Neural cell (in vitro differentiated cells): Measurements from ENCODE around the gene CFAP100. TPM values are rescaled to one million over a fixed set of nuclear protein-coding genes. Genes with fewer than 3 reads are reported as not detected.

Experiments
- H2AFZ ChIP-seq: fragments of 200-600, 300-800 bp; sonication (generic), shearing (Covaris generic); 2 replicates; pipeline ENCODE4 v1.6.0; 2014; ENCODE audit warnings: low read depth, mild to moderate bottlenecking, antibody characterized with exemption, low read length, moderate library complexity
- H3F3A ChIP-seq: fragments of 200-600 bp; shearing (Covaris generic); 2 replicates; pipeline ENCODE4 v1.6.1; 2016; ENCODE audit warnings: mild to moderate bottlenecking, moderate library complexity, mixed read lengths, antibody characterized with exemption, low read length; ENCODE audit not compliant: insufficient read depth, poor library complexity, severe bottlenecking
- H3K27ac ChIP-seq: fragments of 200-600, 300-800 bp; sonication (generic), shearing (Covaris generic); 2 replicates; pipeline ENCODE4 v1.5.1; 2014; ENCODE audit warnings: mild to moderate bottlenecking, low read length, moderate library complexity
- H3K27me3 ChIP-seq: fragments of 300-800, 200-600 bp; sonication (generic), shearing (Covaris generic); 2 replicates; pipeline ENCODE4 v1.6.0; 2014; ENCODE audit warnings: mild to moderate bottlenecking, low read depth, low read length, moderate library complexity; ENCODE audit not compliant: insufficient read depth
- H3K36me3 ChIP-seq: fragments of 300-800, 200-600 bp; sonication (generic), shearing (Covaris generic); 2 replicates; pipeline ENCODE4 v1.5.1; 2014; ENCODE audit warnings: mild to moderate bottlenecking, antibody characterized with exemption, low read length, moderate library complexity; ENCODE audit not compliant: insufficient read depth
- H3K4me2 ChIP-seq: fragments of 300-800, 200-600 bp; sonication (generic), shearing (Covaris generic); 2 replicates; pipeline ENCODE4 v1.6.0; 2014; ENCODE audit warnings: mild to moderate bottlenecking, low read length
- H3K4me3 ChIP-seq: fragments of 300-800, 200-600 bp; sonication (generic), shearing (Covaris generic); 2 replicates; pipeline ENCODE4 v1.5.1; 2014; ENCODE audit warnings: mild to moderate bottlenecking, low read length, moderate library complexity
- H3K79me2 ChIP-seq: fragments of 200-600 bp; shearing (Covaris generic); replicated peaks from 2 replicates; pipeline ENCODE4 v1.6.0; 2014; ENCODE audit warnings: mild to moderate bottlenecking, low read length, moderate library complexity; ENCODE audit not compliant: insufficient read depth
- H3K9ac ChIP-seq: fragments of 300-800, 200-600 bp; sonication (generic), shearing (Covaris generic); 2 replicates; pipeline ENCODE4 v1.6.1; 2016; ENCODE audit warnings: mild to moderate bottlenecking, low read length, mixed read lengths
- H3K9me2 ChIP-seq: fragments of 200-600 bp; shearing (Covaris generic); 2 replicates; pipeline ENCODE4 v1.6.1; 2016; ENCODE audit warnings: mild to moderate bottlenecking, low read length, mixed read lengths; ENCODE audit not compliant: insufficient read depth
- H3K9me3 ChIP-seq: fragments of 200-600, 300-800 bp; sonication (generic), shearing (Covaris generic); 2 replicates; pipeline ENCODE4 v1.6.1; 2016; ENCODE audit warnings: mild to moderate bottlenecking, mixed run types, low read length, moderate library complexity, mixed read lengths
- H4K20me1 ChIP-seq: fragments of 200-600 bp; shearing (Covaris generic); 2 replicates; pipeline ENCODE4 v1.6.1; 2016; ENCODE audit warnings: mild to moderate bottlenecking, mixed run types; ENCODE audit not compliant: insufficient read depth
- CTCF ChIP-seq: fragments of 450-650 bp; IDR thresholded peaks from 2 replicates; pipeline ENCODE4 v1.5.1; 2014; ENCODE audit warnings: antibody characterized with exemption, mild to moderate bottlenecking, moderate library complexity; ENCODE audit not compliant: poor library complexity, severe bottlenecking
- EP300 ChIP-seq: fragments of 450-650 bp; conservative IDR thresholded peaks from 2 replicates; pipeline ENCODE4 v1.6.1; 2014; ENCODE audit warnings: antibody characterized with exemption, mild to moderate bottlenecking, moderate library complexity; ENCODE audit not compliant: poor library complexity, severe bottlenecking
- EZH2 ChIP-seq: fragments of 200-600, 300-800 bp; shearing (Covaris generic), sonication (generic); IDR thresholded peaks from 2 replicates; pipeline ENCODE4 v1.6.1; 2014; ENCODE audit warnings: antibody characterized with exemption, low read length, borderline replicate concordance, mild to moderate bottlenecking; ENCODE audit not compliant: insufficient read depth, poor library complexity, severe bottlenecking
- MXI1 ChIP-seq: fragments of 450-650 bp; conservative IDR thresholded peaks from 2 replicates; pipeline ENCODE4 v1.6.1; 2014; ENCODE audit warnings: antibody characterized with exemption, mild to moderate bottlenecking; ENCODE audit not compliant: poor library complexity, severe bottlenecking
- POLR2AphosphoS5 ChIP-seq: IDR thresholded peaks from 2 replicates; pipeline ENCODE4 v1.6.1; 2012
- RAD21 ChIP-seq: fragments of 450-650 bp; conservative IDR thresholded peaks from 2 replicates; pipeline ENCODE4 v1.6.1; 2014; ENCODE audit warnings: antibody characterized with exemption, mild to moderate bottlenecking, moderate library complexity
- REST ChIP-seq: IDR thresholded peaks from 2 replicates; pipeline ENCODE4 v1.6.1; 2012; ENCODE audit warnings: borderline replicate concordance
- SMC3 ChIP-seq: fragments of 450-650 bp; conservative IDR thresholded peaks from 2 replicates; pipeline ENCODE4 v1.6.1; 2014; ENCODE audit warnings: antibody characterized with exemption, mild to moderate bottlenecking, moderate library complexity; ENCODE audit not compliant: poor library complexity
- TAF1 ChIP-seq: IDR thresholded peaks from 2 replicates; pipeline ENCODE4 v1.6.1; 2012; ENCODE audit warnings: low read depth
- polyA plus RNA-seq: library from polyadenylated mRNA; depleted of rRNA; stranded (reverse); fragments of >200 nt; gene quantifications from 2 replicates; pipeline ENCODE4 v1.2.3, GENCODE V29; 2014

The CFAP100 gene
- polyA plus RNA-seq, 1 donor from 2014 or later, result not detected

GRCh38 chr3:126417515-126417914, 22.8 kb downstream of the CFAP100 start:
- Histone ChIP-seq H4K20me1 (no peaks in the 10 kb centered on the region), H3K4me2 (no peak overlapping the region), H3K79me2 (no peaks in the 10 kb centered on the region), H3K27ac (no peak overlapping the region), H3K9me3 (no peaks in the 10 kb centered on the region), H3F3A (no peaks in the 10 kb centered on the region), H3K36me3 (no peaks in the 10 kb centered on the region), H3K9ac (no peak overlapping the region), H3K4me3 (no peak overlapping the region), H2AFZ (no peak overlapping the region), H3K27me3 (no peaks in the 10 kb centered on the region), H3K9me2 (no peaks in the 10 kb centered on the region)
- no peak for TF ChIP-seq RAD21
- no peak for TF ChIP-seq EP300
- TF ChIP-seq MXI1, result no peak
- no peak for TF ChIP-seq EZH2
- no peak for TF ChIP-seq CTCF
- TF ChIP-seq POLR2AphosphoS5, result no peak
- no peak for TF ChIP-seq REST
- TF ChIP-seq SMC3, result no peak
- no peak for TF ChIP-seq TAF1

- no peaks in the 10 kb centered on the region for H4K20me1 ChIP-seq
- no peak overlapping the region for H3K4me2 ChIP-seq
- TF ChIP-seq REST, result no peak
- H3K27ac ChIP-seq, result no peak overlapping the region
- no peaks in the 10 kb centered on the region for H3K79me2 ChIP-seq
- H3K9me3 ChIP-seq, result no peaks in the 10 kb centered on the region
- no peak overlapping the region for H3K9ac ChIP-seq
- H3K4me3 ChIP-seq, result no peak overlapping the region
- no peaks in the 10 kb centered on the region for H3K36me3 ChIP-seq
- no peak overlapping the region for H2AFZ ChIP-seq
- H3F3A ChIP-seq, result no peaks in the 10 kb centered on the region
- no peaks in the 10 kb centered on the region for H3K27me3 ChIP-seq
- H3K9me2 ChIP-seq, result no peaks in the 10 kb centered on the region
Measured at GRCh38 chr3:126417981-126418530, 23.3 kb downstream of the CFAP100 start.
